HG03095 (cell line): ENCODE data around the gene RPS21.

Source experiments
- ATAC-seq: cut with Tn5 transposase; IDR thresholded peaks from one replicate; pipeline ENCODE4 v1.9.1; 2021; ENCODE audit warnings: moderate library complexity; ENCODE audit not compliant: unreplicated experiment

Gene RPS21

DNA sequence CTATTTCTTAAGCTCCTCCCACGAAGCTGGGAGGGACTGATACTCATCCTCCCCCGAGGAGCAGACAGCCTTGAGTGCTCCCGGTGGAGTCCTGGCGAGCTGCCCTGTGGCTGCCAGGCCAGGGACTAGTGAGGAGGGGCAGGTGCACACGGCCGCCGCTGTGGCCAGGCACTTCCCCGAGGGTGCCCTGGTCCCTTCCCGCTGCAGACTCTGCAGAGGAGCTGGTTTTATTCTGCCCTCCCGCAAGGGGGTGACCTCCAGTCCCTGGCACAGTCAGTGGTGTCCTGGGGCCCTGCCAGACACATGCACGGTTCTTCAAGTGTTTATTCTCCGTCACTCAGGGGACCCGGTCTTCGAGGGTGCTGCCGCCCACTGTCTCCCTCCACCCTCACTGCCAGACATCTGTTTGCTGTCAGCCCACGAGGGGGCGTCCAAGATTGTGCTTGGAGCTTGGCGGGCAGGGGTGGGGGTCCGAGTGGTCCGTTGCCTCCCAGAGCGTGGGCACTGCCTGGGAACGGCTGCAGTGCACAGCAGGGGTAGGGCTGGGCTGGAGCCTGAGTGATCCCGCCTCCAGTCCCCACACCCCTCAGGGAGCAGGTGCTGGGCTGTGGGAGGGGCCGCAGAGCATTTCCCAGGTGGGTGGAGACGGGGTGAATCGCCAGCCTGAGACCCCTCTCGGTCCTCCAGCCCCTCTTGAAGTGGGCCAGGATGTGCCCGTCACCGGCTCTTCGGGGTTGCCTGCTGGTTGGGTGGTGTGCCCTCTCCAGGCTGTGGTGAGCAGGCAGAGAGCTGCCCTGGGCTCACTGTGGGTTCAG is 23.2 kb downstream of the RPS21 start:
- ATAC-seq = no peak

DNA sequence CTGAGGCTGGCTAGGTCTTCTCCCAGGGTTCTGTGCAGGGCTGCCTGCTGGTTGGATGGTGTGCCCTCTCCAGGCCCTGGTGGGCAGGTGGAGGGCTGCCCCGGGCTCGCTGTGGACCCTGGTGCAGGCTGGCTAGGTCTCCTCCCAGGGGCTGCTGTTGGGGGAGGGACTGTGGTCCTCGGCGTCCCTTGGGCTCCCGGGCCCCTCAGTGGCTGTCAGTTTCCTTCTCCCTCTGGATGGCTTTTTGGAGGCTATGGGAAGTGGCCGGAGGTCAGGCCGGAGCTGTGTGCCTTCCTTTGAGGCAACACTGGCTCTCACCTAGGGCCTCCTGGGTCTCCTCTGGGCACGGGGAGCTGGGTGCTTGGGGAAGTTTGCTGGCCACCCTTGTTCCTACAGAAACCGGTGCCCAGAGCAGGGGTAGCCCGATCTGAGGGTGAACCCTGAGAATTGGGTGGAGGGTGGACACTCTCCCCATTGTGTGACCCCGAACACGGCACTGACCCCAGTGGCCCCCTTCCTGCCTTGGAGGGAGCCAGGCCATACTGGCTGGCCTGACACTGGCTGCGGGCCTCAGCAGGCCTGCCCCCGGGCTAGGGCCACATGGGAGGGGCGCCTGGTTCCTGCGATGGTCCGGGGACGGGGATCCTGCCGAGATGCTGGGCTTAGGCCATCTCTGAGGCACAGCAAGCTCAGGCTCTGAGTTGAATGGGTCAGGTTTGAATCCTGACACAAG is 24.0 kb downstream of the RPS21 start:
- ATAC-seq = no peak

DNA sequence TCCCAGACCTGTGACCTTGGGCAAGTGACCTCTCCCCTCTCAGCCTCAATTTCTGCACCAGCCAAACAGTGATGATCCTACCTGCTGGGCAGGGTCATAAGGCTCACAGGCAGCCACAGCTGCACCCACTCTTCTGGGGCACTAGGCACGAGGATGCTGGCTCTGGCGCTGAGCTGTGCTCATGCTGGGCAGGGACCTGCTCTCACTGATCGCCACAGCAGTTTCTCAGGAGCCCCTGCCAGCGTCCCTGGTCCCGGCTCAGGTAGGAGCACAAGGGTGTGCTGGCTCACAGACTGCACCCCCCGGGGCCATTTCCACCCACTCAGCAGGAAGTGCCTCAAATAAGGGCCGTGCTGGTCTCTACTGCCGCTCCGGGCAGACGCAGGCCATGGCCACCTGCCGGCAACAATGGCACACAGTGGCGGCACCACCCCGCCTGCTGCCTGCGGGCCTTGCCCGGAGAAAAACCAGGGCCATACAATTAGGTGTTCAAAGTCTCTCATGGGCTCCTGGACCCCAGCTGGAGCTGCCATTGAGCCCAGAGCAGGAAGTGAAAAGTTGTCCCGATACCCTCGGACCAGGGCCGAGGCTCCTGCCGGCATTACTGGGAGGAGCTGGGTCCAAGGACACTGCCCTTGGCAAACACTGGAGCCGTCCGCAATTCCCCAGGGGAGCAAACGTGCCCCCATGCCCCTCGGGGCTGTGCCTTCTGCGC is 24.7 kb downstream of the RPS21 start:
- ATAC-seq = no peak

GRCh38 chr20:62412194-62413024 is 25.5 kb downstream of the RPS21 start:
- ATAC-seq = no peak

DNA sequence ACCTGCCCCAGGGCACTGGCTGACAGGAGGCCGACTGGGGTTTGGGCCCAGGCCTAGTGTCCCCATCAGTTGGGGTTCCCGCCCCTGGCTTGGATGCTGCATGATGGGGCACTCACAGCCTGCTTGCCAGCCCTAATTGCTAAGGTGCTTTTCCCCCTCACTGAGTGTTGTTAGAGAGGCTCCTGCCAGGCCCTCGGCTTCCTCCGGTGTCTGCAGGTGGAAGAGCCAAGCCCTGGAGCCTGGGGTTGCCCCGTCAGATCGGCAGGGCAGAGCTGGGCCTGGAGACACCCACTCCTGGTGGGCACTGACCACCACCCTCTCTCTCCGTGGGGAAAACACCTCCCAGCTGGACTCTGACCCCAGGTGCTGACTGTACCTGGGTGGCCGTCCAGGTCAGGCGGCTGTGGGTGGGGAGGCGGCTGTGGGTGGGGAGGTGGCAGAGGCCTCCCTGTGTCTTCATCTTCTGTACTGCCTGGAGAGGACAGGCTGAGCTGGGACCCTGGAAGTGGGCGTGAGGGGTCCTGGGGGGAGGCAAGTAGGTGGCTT is 26.2 kb downstream of the RPS21 start:
- no peak for ATAC-seq

GRCh38 chr20:62413896-62414481 is 27.1 kb downstream of the RPS21 start:
- ATAC-seq = no peak

- no peak for ATAC-seq
Measured at GRCh38 chr20:62415354-62416111, 28.6 kb downstream of the RPS21 start.

DNA sequence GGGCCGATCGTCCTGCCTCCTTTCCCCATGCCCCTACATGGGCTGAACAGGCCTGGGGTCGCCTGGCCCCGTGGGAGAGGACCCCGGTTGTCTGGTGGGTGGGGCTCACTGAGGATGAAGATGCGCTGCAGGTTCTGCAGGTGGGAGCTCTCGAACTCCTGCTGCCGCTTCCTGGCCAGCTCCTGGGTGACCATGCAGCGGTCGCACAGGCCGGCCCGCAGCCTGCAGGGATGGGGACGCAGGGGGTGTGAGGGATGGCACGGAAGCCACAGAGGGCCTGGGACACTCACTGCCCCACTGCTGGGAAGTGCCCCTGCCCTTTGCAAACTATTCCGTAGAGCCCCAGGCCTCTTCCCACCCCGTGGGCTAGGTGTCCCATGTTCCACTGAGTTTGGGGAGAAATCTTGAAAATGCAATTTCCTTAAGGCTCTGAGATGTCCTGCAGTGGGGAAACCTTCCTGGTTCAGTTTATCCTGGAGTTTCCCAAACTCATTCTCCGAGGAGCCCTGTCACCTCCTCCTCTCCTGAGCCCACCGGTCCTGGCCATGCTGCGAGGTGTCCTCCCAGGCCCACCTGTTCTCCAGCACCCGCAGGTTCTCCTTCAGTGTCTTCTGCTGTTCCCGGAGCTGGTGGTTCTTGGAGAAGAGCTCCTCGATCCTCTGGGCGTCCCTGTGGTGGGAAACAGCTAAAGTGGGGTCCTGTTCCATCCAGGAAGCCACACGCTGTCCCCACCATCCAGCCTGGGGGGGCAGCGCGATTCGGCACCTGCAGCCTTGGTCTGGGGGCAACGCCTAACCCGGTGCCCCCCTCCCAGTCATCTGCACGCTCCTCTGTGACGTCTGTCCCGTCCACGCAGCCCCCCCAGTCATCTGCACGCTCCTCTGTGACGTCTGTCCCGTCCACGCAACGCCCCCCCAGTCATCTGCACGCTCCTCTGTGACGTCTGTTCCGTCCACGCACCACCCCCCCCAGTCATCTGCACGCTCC is 30.0 kb downstream of the RPS21 start:
- ATAC-seq = no peak

- ATAC-seq = no peak
Measured at GRCh38 chr20:62417981-62418708, 31.2 kb downstream of the RPS21 start.

DNA sequence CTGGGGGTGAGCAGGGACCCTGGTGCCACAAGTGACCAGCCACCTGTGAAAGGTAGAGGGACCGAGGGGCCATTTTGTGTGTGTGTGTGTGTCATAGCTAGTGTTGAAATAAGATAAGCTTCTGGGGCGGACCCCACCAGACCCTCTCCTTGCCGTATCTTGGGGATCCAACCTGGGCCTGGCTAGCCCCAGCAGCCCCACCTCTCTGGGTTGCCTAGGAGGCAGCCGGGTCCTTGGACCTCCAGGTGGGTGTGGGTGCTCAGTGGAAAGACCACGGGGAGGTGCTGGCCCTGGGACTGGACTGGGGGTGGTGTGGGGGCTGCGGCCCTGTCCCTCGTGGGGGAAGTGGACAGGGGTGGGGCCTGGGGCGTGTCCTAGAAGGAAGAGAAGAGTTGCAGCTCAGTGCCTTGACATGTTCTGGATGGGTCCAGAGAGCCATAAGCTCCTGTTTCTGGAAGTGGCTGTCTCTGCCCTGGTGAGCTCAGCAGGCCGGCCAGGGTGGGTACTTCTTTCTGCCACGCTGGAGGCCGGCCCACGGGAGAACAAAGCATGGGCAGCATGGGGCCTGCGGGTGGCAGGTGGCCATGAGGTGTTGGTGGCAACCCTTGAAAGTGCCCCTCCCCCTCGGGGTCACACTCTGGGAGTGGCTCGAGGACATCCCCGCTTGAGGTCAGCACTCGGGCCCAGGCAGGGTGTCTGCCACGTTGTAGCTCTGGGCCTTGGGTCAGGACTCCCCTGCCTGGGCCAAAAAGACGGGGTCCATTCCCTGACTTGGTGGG is 32.0 kb downstream of the RPS21 start:
- no peak for ATAC-seq

DNA sequence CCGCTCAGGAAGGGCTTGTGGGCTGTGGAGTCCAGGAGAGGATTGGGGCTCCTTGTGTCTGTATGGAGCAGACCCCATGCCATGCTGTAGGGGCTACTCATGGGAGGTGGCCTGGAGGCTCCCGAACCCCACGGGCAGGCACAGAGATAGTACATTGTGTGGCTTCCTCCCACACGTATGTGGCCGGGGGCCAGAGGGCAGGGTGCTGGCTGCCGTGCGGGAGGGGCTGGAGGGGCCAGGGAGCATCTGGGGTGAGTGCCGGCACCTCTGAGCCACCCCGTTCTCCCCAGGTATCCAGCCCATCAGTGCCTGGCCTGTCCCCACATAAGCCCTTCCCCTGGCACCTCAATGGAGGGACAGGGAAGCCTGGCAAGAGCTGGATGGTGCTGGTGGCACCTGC is 32.9 kb downstream of the RPS21 start:
- no peak for ATAC-seq

GRCh38 chr20:62420846-62421715 is 34.2 kb downstream of the RPS21 start:
- no peak for ATAC-seq

DNA sequence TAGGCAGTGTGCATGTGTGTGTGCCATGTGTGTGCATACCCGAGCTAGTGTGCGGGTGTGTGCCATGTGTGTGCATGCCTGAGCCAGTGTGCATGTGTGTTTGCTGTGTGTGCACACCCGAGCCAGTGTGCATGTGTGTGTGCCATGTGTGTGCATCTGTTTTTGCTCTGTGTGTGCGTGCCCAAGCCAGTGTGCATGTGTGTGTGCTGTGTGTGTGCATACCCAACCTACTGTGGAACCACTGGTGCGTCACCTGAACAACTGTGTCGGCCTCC is 34.8 kb downstream of the RPS21 start:
- ATAC-seq = no peak

GRCh38 chr20:62422636-62423325 is 35.9 kb downstream of the RPS21 start:
- no peak for ATAC-seq

GRCh38 chr20:62423326-62423706 is 36.4 kb downstream of the RPS21 start:
- no peak for ATAC-seq
